Stimulated activated CD4-positive, alpha-beta T cell treated with anti-CD3 and anti-CD28 coated beads, Interleukin-2, amount 100 ng/mL, for 48 hours (primary cell): Measurements from ENCODE around the gene FGD2.
"Not testable (repeated sequence)": the region's sequence is repeated elsewhere in the genome, so short reads cannot be mapped to it uniquely, and the experiment has no call there.

Experiments
- DNase-seq, 2 donors: peaks; one replicate each; pipeline ENCODE4 v3.0.0-alpha.2; 2020

FGD2 gene

GRCh38 chr6:36971921-36972673 is 33.4 kb upstream of the FGD2 start:
- DNase-seq, result no peak

- no peak for DNase-seq
These were observed 32.3 kb upstream of the FGD2 start for GRCh38 chr6:36973190-36973589.

GRCh38 chr6:36973647-36974046 is 31.8 kb upstream of the FGD2 start:
- DNase-seq, result no peak

- DNase-seq, result no peak
These were observed 30.0 kb upstream of the FGD2 start for GRCh38 chr6:36975231-36976006.

GRCh38 chr6:36976007-36976264 is 29.5 kb upstream of the FGD2 start:
- DNase-seq, result no peak

GRCh38 chr6:36976509-36976908 is 28.9 kb upstream of the FGD2 start:
- DNase-seq, result no peak

GRCh38 chr6:36976931-36977330 is 28.5 kb upstream of the FGD2 start:
- no peak for DNase-seq

GRCh38 chr6:36977470-36977941 is 27.9 kb upstream of the FGD2 start:
- no peak for DNase-seq

GRCh38 chr6:36978421-36979346 is 26.8 kb upstream of the FGD2 start:
- no peak for DNase-seq

GRCh38 chr6:36979347-36979742 is 26.1 kb upstream of the FGD2 start:
- DNase-seq, result no peak

GRCh38 chr6:36980129-36980528 is 25.3 kb upstream of the FGD2 start:
- no peak for DNase-seq

- DNase-seq, result no peak
These were observed 24.4 kb upstream of the FGD2 start for GRCh38 chr6:36980876-36981619.

GRCh38 chr6:36983538-36983937 is 21.9 kb upstream of the FGD2 start:
- DNase-seq, result no peak

GRCh38 chr6:36984581-36985416 is 20.7 kb upstream of the FGD2 start:
- peak; percentile 43 to 50 for DNase-seq

- DNase-seq, result no peak
These were observed 20.0 kb upstream of the FGD2 start for GRCh38 chr6:36985417-36985807.

GRCh38 chr6:36985808-36986703 is 19.4 kb upstream of the FGD2 start, which contains the start of gene MTCH1:
MTCH1 (minus strand) TSS chr6:36986196; CDS start chr6:36986173, 23 bp downstream.
- DNase-seq, result peak; percentile 85 to 89

- DNase-seq, result no peak
These were observed 18.8 kb upstream of the FGD2 start for GRCh38 chr6:36986704-36987047.

GRCh38 chr6:36989264-36989663 is 16.2 kb upstream of the FGD2 start:
- no peak for DNase-seq

- not testable (repeated sequence) for DNase-seq
These were observed 15.1 kb upstream of the FGD2 start for GRCh38 chr6:36990401-36990800.
